GM21526 (cell line): ENCODE data around the gene ANKRD12.
"Not testable (repeated sequence)": the region's sequence is repeated elsewhere in the genome, so short reads cannot be mapped to it uniquely, and the experiment has no call there.

Experiments used
- ATAC-seq: cut with Tn5 transposase; IDR thresholded peaks from one replicate; pipeline ENCODE4 v1.9.1; 2021; ENCODE audit warnings: moderate library complexity; ENCODE audit not compliant: unreplicated experiment, low FRiP score

The ANKRD12 gene

GRCh38 chr18:9221040-9221439, 84.5 kb downstream of the ANKRD12 start:
- ATAC-seq: no peak

- no peak for ATAC-seq
Observed at GRCh38 chr18:9221661-9222060, 85.1 kb downstream of the ANKRD12 start.

- no peak for ATAC-seq
Observed at GRCh38 chr18:9223356-9223755, 86.8 kb downstream of the ANKRD12 start.

- ATAC-seq: no peak
Observed at GRCh38 chr18:9226463-9226862, 89.9 kb downstream of the ANKRD12 start.

- ATAC-seq: no peak
Observed at GRCh38 chr18:9231852-9232486, 95.4 kb downstream of the ANKRD12 start.

GRCh38 chr18:9232977-9233376, 96.4 kb downstream of the ANKRD12 start:
- no peak for ATAC-seq

- no peak for ATAC-seq
Observed at GRCh38 chr18:9233771-9234440, 97.3 kb downstream of the ANKRD12 start.

GRCh38 chr18:9234528-9234927, 97.9 kb downstream of the ANKRD12 start:
- no peak for ATAC-seq

- no peak for ATAC-seq
Observed at GRCh38 chr18:9237981-9238380, 101.4 kb downstream of the ANKRD12 start.

- ATAC-seq: no peak
Observed at GRCh38 chr18:9239720-9240119, 103.1 kb downstream of the ANKRD12 start.

GRCh38 chr18:9240270-9240669, 103.7 kb downstream of the ANKRD12 start:
- no peak for ATAC-seq

- ATAC-seq: no peak
Observed at GRCh38 chr18:9243029-9243428, 106.4 kb downstream of the ANKRD12 start.

- no peak for ATAC-seq
Observed at GRCh38 chr18:9244376-9244775, 107.8 kb downstream of the ANKRD12 start.

GRCh38 chr18:9248661-9249060, 112.1 kb downstream of the ANKRD12 start:
- no peak for ATAC-seq

- ATAC-seq: no peak
Observed at GRCh38 chr18:9249254-9249653, 112.7 kb downstream of the ANKRD12 start.

GRCh38 chr18:9259173-9259572, 122.6 kb downstream of the ANKRD12 start:
- no peak for ATAC-seq

GRCh38 chr18:9260388-9261380, 124.1 kb downstream of the ANKRD12 start:
- no peak for ATAC-seq

GRCh38 chr18:9263264-9263663, 126.7 kb downstream of the ANKRD12 start:
- no peak for ATAC-seq

GRCh38 chr18:9264797-9265196, 128.2 kb downstream of the ANKRD12 start:
- ATAC-seq: not testable (repeated sequence)

GRCh38 chr18:9273221-9273620, 136.6 kb downstream of the ANKRD12 start:
- ATAC-seq: no peak

GRCh38 chr18:9275890-9276289, 139.3 kb downstream of the ANKRD12 start:
- ATAC-seq: no peak
